ENCODE data around the gene ADAMTS19. TPM values are rescaled to one million over a fixed set of nuclear protein-coding genes. Genes with fewer than 3 reads are reported as not detected.

ADAMTS19 gene
- total and polyA plus RNA-seq, 2 of the 8 experiments (the other 6 are each of a cell fraction or from before 2014, with no cell fraction given): 17.3 to 28.8 TPM

- Histone ChIP-seq H3K4ac (replicated peaks; ENCODE audit: insufficient read length, low read depth, low read length) (no peak overlapping the region), H3K79me1 (ENCODE audit: low read depth, low read length) (no peaks in the 10 kb centered on the region), H2BK5ac (ENCODE audit: low read depth, low read length) (no peak overlapping the region), H4K5ac (ENCODE audit: insufficient read length, low read depth, low read length) (no peak overlapping the region), H2BK15ac (ENCODE audit: low read length) (no peak overlapping the region), H3K23me2 (ENCODE audit: low read depth, low read length) (no peaks in the 10 kb centered on the region), H2BK120ac (replicated peaks; ENCODE audit: low read depth, low read length) (no peak overlapping the region), H2BK12ac (ENCODE audit: low read depth, low read length) (no peak overlapping the region), H3K4me1 (replicated peaks in 1 of 4; ENCODE audit: control insufficient read depth in 3 of 4, insufficient read depth in 4 of 4, low read length in 3 of 4) (no peaks in the 10 kb centered on the region), H3K56ac (replicated peaks; ENCODE audit: insufficient read length, low read depth, low read length) (no peak overlapping the region), H3K27me3 (replicated peaks in 1 of 4; ENCODE audit: control insufficient read depth in 3 of 4, extremely low read depth in 1 of 4, insufficient read depth in 3 of 4, low read length in 3 of 4) (no peaks in the 10 kb centered on the region), H2BK20ac (ENCODE audit: low read length) (no peak overlapping the region), H4K8ac (ENCODE audit: extremely low read depth, insufficient read depth, low read length) (no peak overlapping the region), H3K4me2 (ENCODE audit: insufficient read depth in 1 of 2, low read depth in 2 of 2, low read length in 2 of 2) (no peak overlapping the region), H3K23ac (ENCODE audit: insufficient read length) (no peak overlapping the region), H2AFZ (ENCODE audit: low read length) (no peak overlapping the region), H3K79me2 (ENCODE audit: control insufficient read depth in 1 of 2, insufficient read depth in 2 of 2, low read length in 2 of 2) (no peaks in the 10 kb centered on the region), H3K9ac (replicated peaks in 1 of 4; ENCODE audit: extremely low read depth in 1 of 4, low read depth in 3 of 4, low read length in 3 of 4) (no peak overlapping the region), H2AK5ac (ENCODE audit: low read depth, low read length) (no peak overlapping the region), H3K27ac (ENCODE audit: low read depth, low read length) (no peak overlapping the region), H4K91ac (replicated peaks; ENCODE audit: insufficient read length, low read length) (no peak overlapping the region), H3K4me3 (ENCODE audit: extremely low read depth in 1 of 4, insufficient read depth in 2 of 4, low read depth in 3 of 4, low read length in 4 of 4) (no peak overlapping the region), H3K36me3 (ENCODE audit: control insufficient read depth in 2 of 4, insufficient read depth in 4 of 4, low read length in 3 of 4) (no peaks in the 10 kb centered on the region; a peak in 1 of 8 replicates), H4K20me1 (replicated peaks in 1 of 2; ENCODE audit: control insufficient read depth in 1 of 2, insufficient read depth in 2 of 2, low read length in 2 of 2) (no peaks in the 10 kb centered on the region), H3K14ac (ENCODE audit: insufficient read length) (no peak overlapping the region), H3K9me3 (ENCODE audit: insufficient read depth in 2 of 2, low read depth in 1 of 2, low read length in 1 of 2) (no peaks in the 10 kb centered on the region), H3K18ac (ENCODE audit: extremely low read depth, low read length) (no peak overlapping the region)
- whole genome bisulfite sequencing, 2 experiments (ENCODE audit: extremely low coverage in 1 of 2, insufficient coverage in 1 of 2, insufficient read length in 1 of 2, insufficient replicate concordance in 2 of 2, low coverage in 1 of 2, low lambda C conversion rate in 2 of 2, missing lambda C conversion rate in 1 of 2): 100% methylated on average over 1 of the region's 1 CpG; no CpG with 5 or more reads in 1 of the 2 experiments
- FAIRE-seq (no peak), DNase-seq (ENCODE audit: low read depth in 1 of 2, low spot score in 2 of 2) (no peak)
- ChIA-PET POLR2A (ENCODE audit: partially characterized antibody) (no interaction called here), CTCF (ENCODE audit: partially characterized antibody) (no interaction called here)
- TF ChIP-seq RAD21 (IDR thresholded peaks at IDR 0.05 in 1 of 2, conservative IDR thresholded peaks at IDR 0.05 in 1 of 2; ENCODE audit: low read depth in 2 of 2, low read length in 2 of 2) (no peak), BRCA1 (IDR thresholded peaks at IDR 0.05; ENCODE audit: low read depth, low read length) (no peak), POU5F1 (IDR thresholded peaks at IDR 0.05; ENCODE audit: low read depth, low read length) (no peak), NRF1 (IDR thresholded peaks at IDR 0.05; ENCODE audit: low read depth, low read length) (no peak), EP300 (IDR thresholded peaks at IDR 0.05; ENCODE audit: borderline replicate concordance in 1 of 2, low read depth in 2 of 2, low read length in 2 of 2) (no peak), SIX5 (IDR thresholded peaks at IDR 0.05; ENCODE audit: low read depth, low read length) (no peak), KDM1A (IDR thresholded peaks at IDR 0.05; ENCODE audit: borderline replicate concordance, low read length) (no peak), CREB1 (IDR thresholded peaks at IDR 0.05) (no peak), JUND (IDR thresholded peaks at IDR 0.05; ENCODE audit: low read length) (no peak), RBBP5 (IDR thresholded peaks at IDR 0.05; ENCODE audit: borderline replicate concordance, low read depth, low read length) (no peak), SP2 (IDR thresholded peaks at IDR 0.05; ENCODE audit: low read length) (no peak), EGR1 (IDR thresholded peaks at IDR 0.05; ENCODE audit: borderline replicate concordance, low read depth, low read length) (no peak), SP4 (IDR thresholded peaks at IDR 0.05; ENCODE audit: low read length) (no peak)
- TF ChIP-seq, protein P1, sequence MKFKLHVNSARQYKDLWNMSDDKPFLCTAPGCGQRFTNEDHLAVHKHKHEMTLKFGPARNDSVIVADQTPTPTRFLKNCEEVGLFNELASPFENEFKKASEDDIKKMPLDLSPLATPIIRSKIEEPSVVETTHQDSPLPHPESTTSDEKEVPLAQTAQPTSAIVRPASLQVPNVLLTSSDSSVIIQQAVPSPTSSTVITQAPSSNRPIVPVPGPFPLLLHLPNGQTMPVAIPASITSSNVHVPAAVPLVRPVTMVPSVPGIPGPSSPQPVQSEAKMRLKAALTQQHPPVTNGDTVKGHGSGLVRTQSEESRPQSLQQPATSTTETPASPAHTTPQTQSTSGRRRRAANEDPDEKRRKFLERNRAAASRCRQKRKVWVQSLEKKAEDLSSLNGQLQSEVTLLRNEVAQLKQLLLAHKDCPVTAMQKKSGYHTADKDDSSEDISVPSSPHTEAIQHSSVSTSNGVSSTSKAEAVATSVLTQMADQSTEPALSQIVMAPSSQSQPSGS (IDR thresholded peaks at IDR 0.05; ENCODE audit: low read length): no peak
These were observed 156.4 kb downstream of the ADAMTS19 start for GRCh38 chr5:129616517-129616916.
